ENCODE measurements around the gene SHISA9. TPM values are rescaled to one million over a fixed set of nuclear protein-coding genes. Genes with fewer than 3 reads are reported as not detected.

SHISA9 gene
- total RNA-seq, 2 donors from 2014 or later: 1.8 to 4.6 TPM

DNA sequence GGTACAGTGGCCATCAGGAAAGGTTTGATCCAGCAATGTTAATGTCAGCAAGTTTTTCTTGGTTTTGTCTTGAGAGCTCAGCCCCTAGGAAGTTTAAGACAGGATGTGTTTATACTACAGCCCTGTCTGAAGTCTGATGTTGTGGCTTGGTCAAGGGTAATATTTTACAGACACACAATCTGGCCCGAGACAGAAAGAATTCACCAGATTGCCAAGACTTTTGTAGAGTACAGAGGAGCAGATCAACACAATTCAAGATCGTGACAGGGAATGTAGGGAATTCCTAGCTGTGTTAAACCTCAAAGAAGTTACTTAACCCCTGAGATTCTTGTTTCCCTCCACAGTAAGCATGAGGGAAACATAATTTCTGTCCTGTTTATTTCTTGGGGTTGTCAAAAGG is 63.1 kb downstream of the SHISA9 start:
- ATAC-seq: no peak
- 33 to 43% methylated on average over 2 of the region's 2 CpGs for WGBS, 2 donors
- TF ChIP-seq, protein P1, sequence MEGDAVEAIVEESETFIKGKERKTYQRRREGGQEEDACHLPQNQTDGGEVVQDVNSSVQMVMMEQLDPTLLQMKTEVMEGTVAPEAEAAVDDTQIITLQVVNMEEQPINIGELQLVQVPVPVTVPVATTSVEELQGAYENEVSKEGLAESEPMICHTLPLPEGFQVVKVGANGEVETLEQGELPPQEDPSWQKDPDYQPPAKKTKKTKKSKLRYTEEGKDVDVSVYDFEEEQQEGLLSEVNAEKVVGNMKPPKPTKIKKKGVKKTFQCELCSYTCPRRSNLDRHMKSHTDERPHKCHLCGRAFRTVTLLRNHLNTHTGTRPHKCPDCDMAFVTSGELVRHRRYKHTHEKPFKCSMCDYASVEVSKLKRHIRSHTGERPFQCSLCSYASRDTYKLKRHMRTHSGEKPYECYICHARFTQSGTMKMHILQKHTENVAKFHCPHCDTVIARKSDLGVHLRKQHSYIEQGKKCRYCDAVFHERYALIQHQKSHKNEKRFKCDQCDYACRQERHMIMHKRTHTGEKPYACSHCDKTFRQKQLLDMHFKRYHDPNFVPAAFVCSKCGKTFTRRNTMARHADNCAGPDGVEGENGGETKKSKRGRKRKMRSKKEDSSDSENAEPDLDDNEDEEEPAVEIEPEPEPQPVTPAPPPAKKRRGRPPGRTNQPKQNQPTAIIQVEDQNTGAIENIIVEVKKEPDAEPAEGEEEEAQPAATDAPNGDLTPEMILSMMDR (IDR thresholded peaks at IDR 0.05): no peak
- TF ChIP-seq POLR2A (IDR thresholded peaks at IDR 0.05): no peak

DNA sequence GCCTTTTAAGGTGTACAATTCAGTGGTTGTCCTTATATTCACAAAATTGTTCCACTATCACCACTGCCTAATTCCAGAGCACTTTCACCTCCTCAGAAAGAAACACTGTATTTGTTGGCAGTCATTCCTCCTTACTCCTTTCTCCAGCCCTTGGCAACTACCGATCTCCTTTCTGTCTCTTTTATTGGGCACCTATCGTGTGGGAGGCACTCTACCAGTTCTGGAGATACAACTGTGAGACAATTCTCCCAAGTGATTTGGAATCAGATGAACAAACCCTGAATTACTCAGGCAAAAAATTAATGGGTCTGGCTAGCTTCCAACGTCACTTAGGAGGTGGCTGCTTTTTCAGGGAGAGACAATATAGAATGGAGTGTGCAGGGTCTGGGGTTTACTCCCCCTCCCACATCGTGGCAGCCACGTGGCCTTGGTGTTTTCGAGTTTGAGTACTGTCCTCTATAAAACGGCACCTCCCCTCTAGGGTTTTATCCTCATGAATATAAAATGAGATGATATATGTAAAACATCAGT is 63.9 kb downstream of the SHISA9 start:
- Histone ChIP-seq H3K27me3 (no peaks in the 10 kb centered on the region), H3K4me3 (no peak overlapping the region), H3K4me1 (no peaks in the 10 kb centered on the region), H3K27ac (no peak overlapping the region), H3K36me3 (replicated peaks in 1 of 2; ENCODE audit: insufficient read depth in 1 of 2, low read depth in 2 of 2) (no peaks in the 10 kb centered on the region), H3K9me3 (no peaks in the 10 kb centered on the region)
- intact Hi-C loops (cut with DNase I): no loop called here
- WGBS, 2 donors: 40 to 49% methylated on average over 7 of the region's 7 CpGs
- DNase-seq (no peak), ATAC-seq (no peak)
- TF ChIP-seq, protein P1 (IDR thresholded peaks at IDR 0.05): no peak
- no peak for TF ChIP-seq POLR2A (IDR thresholded peaks at IDR 0.05)

More for the DNA sequence above, 63.1 kb downstream of the SHISA9 start:
- H3K36me3 ChIP-seq (replicated peaks in 1 of 2; ENCODE audit: insufficient read depth in 1 of 2, low read depth in 2 of 2): no peaks in the 10 kb centered on the region
- H3K9me3 ChIP-seq: no peaks in the 10 kb centered on the region
- no peak overlapping the region for H3K4me3 ChIP-seq
- DNase-seq: no peak
- peaks cover 6% of the 10 kb centered on the region for H3K4me1 ChIP-seq
- intact Hi-C loops (cut with DNase I): no loop called here
- H3K27me3 ChIP-seq: no peaks in the 10 kb centered on the region
- no peak overlapping the region for H3K27ac ChIP-seq

DNA sequence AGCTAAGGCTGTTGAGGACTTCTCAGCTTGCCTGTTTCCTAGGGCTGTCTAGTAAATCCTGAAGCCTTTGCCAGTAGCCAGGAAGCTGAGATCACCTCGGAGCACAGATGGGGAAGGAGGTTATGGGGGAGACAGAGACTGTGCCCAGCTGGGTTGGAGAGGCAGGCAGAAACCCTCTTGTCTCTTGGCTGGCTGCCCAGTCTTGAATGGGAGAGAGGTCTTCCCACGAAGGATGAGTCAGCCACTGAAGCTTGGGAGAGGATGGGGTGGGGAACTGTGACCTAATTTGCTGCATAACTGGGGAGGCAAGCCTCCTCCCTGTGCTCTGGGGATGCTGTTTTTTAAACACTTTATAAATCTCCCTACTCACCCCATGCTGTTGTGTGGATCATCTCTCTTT is 69.8 kb downstream of the SHISA9 start:
- no peak for TF ChIP-seq POLR2A (IDR thresholded peaks at IDR 0.05)
- TF ChIP-seq, protein P1 (IDR thresholded peaks at IDR 0.05): no peak
- no peak overlapping the region for H3K27ac ChIP-seq
- no peaks in the 10 kb centered on the region for H3K36me3 ChIP-seq (replicated peaks in 1 of 2; ENCODE audit: insufficient read depth in 1 of 2, low read depth in 2 of 2)
- ATAC-seq: no peak
- 11 to 13% methylated on average over 2 of the region's 2 CpGs for WGBS, 2 donors
- peak in 2 of 4 donors; percentile 2 to 15 for DNase-seq
- H3K4me1 ChIP-seq: no peaks in the 10 kb centered on the region
- H3K27me3 ChIP-seq: no peaks in the 10 kb centered on the region
- H3K4me3 ChIP-seq: no peak overlapping the region
- intact Hi-C loops (cut with DNase I): no loop called here
- H3K9me3 ChIP-seq: no peaks in the 10 kb centered on the region

DNA sequence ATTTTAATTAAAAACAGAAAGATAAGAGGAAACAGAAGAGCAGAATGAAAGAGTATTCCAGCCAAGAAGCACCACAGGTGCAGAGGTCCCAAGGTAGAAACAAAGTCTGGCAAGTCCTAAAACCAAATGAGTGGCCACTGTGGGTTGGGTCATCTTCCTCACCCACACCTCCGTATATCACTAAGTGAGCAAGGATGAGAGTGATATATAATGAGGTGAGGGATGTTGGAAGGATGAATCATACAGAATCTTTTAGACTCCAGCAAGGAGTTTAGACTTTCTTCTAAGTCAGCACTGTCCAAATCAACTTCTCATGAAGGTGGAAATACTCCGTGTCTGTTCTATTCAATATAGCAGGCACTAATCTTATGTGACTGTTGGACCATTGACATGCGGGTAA is 70.8 kb downstream of the SHISA9 start:
- WGBS, 2 donors: 90 to 92% methylated on average over 3 of the region's 3 CpGs
- Histone ChIP-seq H3K4me1 (no peaks in the 10 kb centered on the region), H3K27me3 (no peaks in the 10 kb centered on the region), H3K4me3 (no peak overlapping the region), H3K9me3 (no peaks in the 10 kb centered on the region), H3K27ac (no peak overlapping the region), H3K36me3 (replicated peaks in 1 of 2; ENCODE audit: insufficient read depth in 1 of 2, low read depth in 2 of 2) (no peaks in the 10 kb centered on the region)
- TF ChIP-seq POLR2A (IDR thresholded peaks at IDR 0.05): no peak
- TF ChIP-seq, protein P1 (IDR thresholded peaks at IDR 0.05): no peak
- ATAC-seq: no peak
- DNase-seq: no peak
- intact Hi-C loops (cut with DNase I): no loop called here

DNA sequence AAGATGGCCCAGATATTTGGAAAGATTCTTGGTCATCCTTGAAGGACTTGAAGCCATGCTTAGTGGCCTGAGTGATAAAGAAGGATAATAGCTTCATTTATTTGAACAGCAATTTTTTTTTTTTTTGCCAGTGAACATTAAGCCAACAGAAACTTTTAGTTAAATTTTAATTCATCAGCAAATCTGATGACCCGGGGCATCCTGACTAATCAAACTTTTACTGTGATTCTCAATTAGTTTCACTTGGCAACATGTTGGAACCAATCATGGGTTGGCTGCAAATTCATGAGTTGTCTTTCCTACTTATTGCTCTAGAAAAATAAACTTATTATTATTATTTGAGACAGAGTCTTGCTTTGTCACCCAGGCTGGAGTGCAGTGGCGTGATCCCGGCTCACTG is 74.4 kb downstream of the SHISA9 start:
- H3K27ac ChIP-seq: no peak overlapping the region
- no peak for TF ChIP-seq POLR2A (IDR thresholded peaks at IDR 0.05)
- TF ChIP-seq, protein P1 (IDR thresholded peaks at IDR 0.05): no peak
- DNase-seq: no peak
- no peak for ATAC-seq
- no peaks in the 10 kb centered on the region for H3K27me3 ChIP-seq
- intact Hi-C loops (cut with DNase I): no loop called here
- 68 to 73% methylated on average over 3 of the region's 3 CpGs for WGBS, 2 donors
- no peaks in the 10 kb centered on the region for H3K36me3 ChIP-seq (replicated peaks in 1 of 2; ENCODE audit: insufficient read depth in 1 of 2, low read depth in 2 of 2)
- H3K4me3 ChIP-seq: no peak overlapping the region
- H3K4me1 ChIP-seq: no peaks in the 10 kb centered on the region
- no peaks in the 10 kb centered on the region for H3K9me3 ChIP-seq
